Astrocyte (in vitro differentiated cells and primary cell): ENCODE measurements around the gene RPL10A. TPM values are rescaled to one million over a fixed set of nuclear protein-coding genes. Genes with fewer than 3 reads are reported as not detected.

Source experiments
- DNase-seq: peaks from one replicate; pipeline ENCODE4 v3.0.0-alpha.2; 2010; ENCODE audit warnings: low read depth
- FAIRE-seq: peaks from 2 replicates; lab custom pipeline; 2011; peaks lifted over from hg19 to GRCh38; lab: Jason Lieb, UNC
- H2AFZ ChIP-seq: 2 replicates; pipeline ENCODE4 v1.6.0; 2012; ENCODE audit warnings: low read depth, low read length, inconsistent platforms
- H3K27ac ChIP-seq: 2 replicates; pipeline ENCODE4 v1.5.1; 2011; ENCODE audit warnings: low read depth, low read length, inconsistent platforms
- H3K27me3 ChIP-seq: 2 replicates; pipeline ENCODE4 v1.6.0; 2011; ENCODE audit warnings: low read length, inconsistent platforms; ENCODE audit not compliant: insufficient read depth
- H3K36me3 ChIP-seq: 2 replicates; pipeline ENCODE4 v1.5.1; 2011; ENCODE audit warnings: low read length, inconsistent platforms; ENCODE audit not compliant: insufficient read depth
- H3K4me1 ChIP-seq: 2 replicates; pipeline ENCODE4 v1.5.1; 2011; ENCODE audit warnings: low read length, inconsistent platforms; ENCODE audit not compliant: insufficient read depth
- H3K4me2 ChIP-seq: 2 replicates; pipeline ENCODE4 v1.6.0; 2012; ENCODE audit warnings: low read length, inconsistent platforms
- H3K4me3 ChIP-seq: 2 replicates; pipeline ENCODE4 v1.5.1; 2011; ENCODE audit warnings: low read depth, mild to moderate bottlenecking, low read length, inconsistent platforms; ENCODE audit not compliant: insufficient read depth
- H3K79me2 ChIP-seq: 2 replicates; pipeline ENCODE4 v1.6.0; 2012; ENCODE audit warnings: mild to moderate bottlenecking, low read length, inconsistent platforms; ENCODE audit not compliant: insufficient read depth
- H3K9ac ChIP-seq: 2 replicates; pipeline ENCODE4 v1.6.0; 2012; ENCODE audit warnings: mild to moderate bottlenecking, low read length, inconsistent platforms
- H3K9me3 ChIP-seq: 2 replicates; pipeline ENCODE4 v1.5.1; 2012; ENCODE audit warnings: low read depth, mild to moderate bottlenecking, low read length, inconsistent platforms; ENCODE audit not compliant: insufficient read depth
- H4K20me1 ChIP-seq: 2 replicates; pipeline ENCODE4 v1.6.0; 2012; ENCODE audit warnings: low read length, inconsistent platforms; ENCODE audit not compliant: insufficient read depth
- H3K27ac Mint-ChIP-seq: one replicate; pipeline ENCODE4 v1.8.0; 2021; ENCODE audit warnings: mild to moderate bottlenecking, mixed read lengths; ENCODE audit not compliant: unreplicated experiment
- H3K27me3 Mint-ChIP-seq: one replicate; pipeline ENCODE4 v1.8.0; 2021; ENCODE audit warnings: low read depth, mixed read lengths; ENCODE audit not compliant: unreplicated experiment
- H3K36me3 Mint-ChIP-seq: one replicate; pipeline ENCODE4 v1.8.0; 2021; ENCODE audit warnings: low read depth, mixed read lengths; ENCODE audit not compliant: unreplicated experiment
- H3K4me1 Mint-ChIP-seq: one replicate; pipeline ENCODE4 v1.8.0; 2021; ENCODE audit warnings: low read depth, mixed read lengths; ENCODE audit not compliant: unreplicated experiment
- H3K4me3 Mint-ChIP-seq: one replicate; pipeline ENCODE4 v1.8.0; 2021; ENCODE audit warnings: mild to moderate bottlenecking, moderate library complexity, mixed read lengths; ENCODE audit not compliant: unreplicated experiment
- H3K9me3 Mint-ChIP-seq: one replicate; pipeline ENCODE4 v1.8.0; 2021; ENCODE audit warnings: mild to moderate bottlenecking, mixed read lengths; ENCODE audit not compliant: unreplicated experiment
- EZH2 ChIP-seq: IDR thresholded peaks from 2 replicates; pipeline ENCODE4 v1.6.1; 2012; ENCODE audit warnings: mild to moderate bottlenecking, low read length, inconsistent platforms; ENCODE audit not compliant: insufficient read depth
- total RNA-seq: library from RNA; stranded (reverse); gene quantifications from 2 replicates; pipeline ENCODE4 v1.2.1, GENCODE V29; 2021
- TF ChIP-seq, protein P1 (sequence below): IDR thresholded peaks from 2 replicates; pipeline ENCODE4 v1.5.1; 2011; ENCODE audit warnings: low read depth, mild to moderate bottlenecking, inconsistent platforms, low read length, moderate library complexity; ENCODE audit not compliant: insufficient read depth

RPL10A gene
- total RNA-seq, 1 donor from 2014 or later = 887 TPM

DNA sequence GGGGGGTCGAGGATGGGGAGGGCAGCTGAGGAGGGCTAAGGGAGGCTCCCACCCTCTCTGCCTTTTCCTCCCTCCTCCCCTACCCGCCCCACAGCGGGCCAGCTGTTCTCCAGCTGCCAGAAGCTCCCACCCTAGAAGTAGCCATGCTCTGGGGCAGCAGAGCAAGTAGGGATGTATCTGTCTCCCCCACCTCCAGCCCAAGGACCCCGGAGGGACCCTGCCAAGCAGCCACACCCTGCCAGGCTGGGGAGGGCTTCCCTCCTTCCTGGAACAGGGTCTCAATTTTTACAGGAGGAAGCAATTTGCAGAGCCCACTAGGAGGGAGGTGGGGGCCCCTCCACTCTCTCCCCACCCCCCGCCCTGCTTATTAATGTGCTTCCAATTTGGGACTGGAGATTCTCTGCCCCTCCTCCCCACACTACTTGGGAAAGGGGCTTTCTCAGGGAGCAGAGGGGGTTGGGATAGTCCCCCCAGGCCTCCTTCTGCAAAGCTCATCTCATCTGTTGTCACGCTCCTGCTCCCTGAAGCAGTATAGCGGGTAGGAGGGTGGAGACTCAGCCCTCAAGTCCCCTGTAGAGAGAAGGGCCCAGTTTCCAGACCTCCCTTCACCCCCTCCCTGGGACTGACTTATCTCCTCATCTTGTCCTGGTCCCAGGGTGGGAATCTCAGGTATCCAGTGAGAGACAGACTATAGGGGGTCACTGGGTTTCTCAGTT lies 24.2 kb downstream of the RPL10A start:
- H3K27ac ChIP-seq = no peak overlapping the region
- no peaks in the 10 kb centered on the region for H3K27me3 ChIP-seq
- H3K4me3 ChIP-seq = no peak overlapping the region
- Mint-ChIP-seq H3K4me1 (peaks cover 56% of the 10 kb centered on the region), H3K4me3 (peak overlapping the region; percentile 69), H3K27ac (peak overlapping the region; percentile 86), H3K9me3 (peaks cover 1% of the 10 kb centered on the region), H3K36me3 (peaks cover 3% of the 10 kb centered on the region), H3K27me3 (no peaks in the 10 kb centered on the region)
- TF ChIP-seq, protein P1, sequence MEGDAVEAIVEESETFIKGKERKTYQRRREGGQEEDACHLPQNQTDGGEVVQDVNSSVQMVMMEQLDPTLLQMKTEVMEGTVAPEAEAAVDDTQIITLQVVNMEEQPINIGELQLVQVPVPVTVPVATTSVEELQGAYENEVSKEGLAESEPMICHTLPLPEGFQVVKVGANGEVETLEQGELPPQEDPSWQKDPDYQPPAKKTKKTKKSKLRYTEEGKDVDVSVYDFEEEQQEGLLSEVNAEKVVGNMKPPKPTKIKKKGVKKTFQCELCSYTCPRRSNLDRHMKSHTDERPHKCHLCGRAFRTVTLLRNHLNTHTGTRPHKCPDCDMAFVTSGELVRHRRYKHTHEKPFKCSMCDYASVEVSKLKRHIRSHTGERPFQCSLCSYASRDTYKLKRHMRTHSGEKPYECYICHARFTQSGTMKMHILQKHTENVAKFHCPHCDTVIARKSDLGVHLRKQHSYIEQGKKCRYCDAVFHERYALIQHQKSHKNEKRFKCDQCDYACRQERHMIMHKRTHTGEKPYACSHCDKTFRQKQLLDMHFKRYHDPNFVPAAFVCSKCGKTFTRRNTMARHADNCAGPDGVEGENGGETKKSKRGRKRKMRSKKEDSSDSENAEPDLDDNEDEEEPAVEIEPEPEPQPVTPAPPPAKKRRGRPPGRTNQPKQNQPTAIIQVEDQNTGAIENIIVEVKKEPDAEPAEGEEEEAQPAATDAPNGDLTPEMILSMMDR = no peak
- TF ChIP-seq EZH2 = no peak
- DNase-seq (no peak), FAIRE-seq (no peak)
- H2AFZ ChIP-seq = no peak overlapping the region
- H3K79me2 ChIP-seq = peaks cover 88% of the 10 kb centered on the region
- H3K4me2 ChIP-seq = peak overlapping the region; percentile 88
- no peaks in the 10 kb centered on the region for H3K36me3 ChIP-seq
- H4K20me1 ChIP-seq = peaks cover 60% of the 10 kb centered on the region
- H3K4me1 ChIP-seq = peaks cover 74% of the 10 kb centered on the region
- H3K9me3 ChIP-seq = no peaks in the 10 kb centered on the region
- peak overlapping the region; percentile 18 for H3K9ac ChIP-seq

DNA sequence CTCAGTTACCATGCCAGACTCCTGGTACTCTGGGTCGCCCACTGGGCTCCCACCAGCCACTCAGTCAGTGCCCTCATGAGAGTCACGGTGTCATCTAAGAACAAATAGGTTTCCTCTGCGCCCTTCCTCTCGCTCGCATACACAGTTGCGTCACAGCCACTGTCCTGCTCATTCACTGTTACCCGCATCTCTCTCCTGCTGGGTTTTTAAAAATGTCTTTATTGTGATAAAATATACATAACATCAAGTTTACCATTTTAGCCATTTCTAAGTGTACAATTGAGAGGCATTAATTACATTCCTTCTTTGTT lies 24.7 kb downstream of the RPL10A start:
- no peaks in the 10 kb centered on the region for H3K9me3 ChIP-seq
- peaks cover 55% of the 10 kb centered on the region for H4K20me1 ChIP-seq
- Mint-ChIP-seq H3K36me3 (peaks cover 3% of the 10 kb centered on the region), H3K27ac (peak overlapping the region; percentile 86), H3K4me1 (peaks cover 50% of the 10 kb centered on the region), H3K4me3 (peak overlapping the region; percentile 69), H3K27me3 (no peaks in the 10 kb centered on the region), H3K9me3 (peaks cover 1% of the 10 kb centered on the region)
- H3K4me2 ChIP-seq = peak overlapping the region; percentile 88
- no peaks in the 10 kb centered on the region for H3K36me3 ChIP-seq
- H3K79me2 ChIP-seq = peaks cover 83% of the 10 kb centered on the region
- peaks cover 70% of the 10 kb centered on the region for H3K4me1 ChIP-seq
- DNase-seq = no peak
- H3K9ac ChIP-seq = no peak overlapping the region
- TF ChIP-seq EZH2 = no peak
- TF ChIP-seq, protein P1 = no peak
- no peaks in the 10 kb centered on the region for H3K27me3 ChIP-seq
- H3K27ac ChIP-seq = no peak overlapping the region
- H3K4me3 ChIP-seq = no peak overlapping the region
- H2AFZ ChIP-seq = no peak overlapping the region
- no peak for FAIRE-seq

DNA sequence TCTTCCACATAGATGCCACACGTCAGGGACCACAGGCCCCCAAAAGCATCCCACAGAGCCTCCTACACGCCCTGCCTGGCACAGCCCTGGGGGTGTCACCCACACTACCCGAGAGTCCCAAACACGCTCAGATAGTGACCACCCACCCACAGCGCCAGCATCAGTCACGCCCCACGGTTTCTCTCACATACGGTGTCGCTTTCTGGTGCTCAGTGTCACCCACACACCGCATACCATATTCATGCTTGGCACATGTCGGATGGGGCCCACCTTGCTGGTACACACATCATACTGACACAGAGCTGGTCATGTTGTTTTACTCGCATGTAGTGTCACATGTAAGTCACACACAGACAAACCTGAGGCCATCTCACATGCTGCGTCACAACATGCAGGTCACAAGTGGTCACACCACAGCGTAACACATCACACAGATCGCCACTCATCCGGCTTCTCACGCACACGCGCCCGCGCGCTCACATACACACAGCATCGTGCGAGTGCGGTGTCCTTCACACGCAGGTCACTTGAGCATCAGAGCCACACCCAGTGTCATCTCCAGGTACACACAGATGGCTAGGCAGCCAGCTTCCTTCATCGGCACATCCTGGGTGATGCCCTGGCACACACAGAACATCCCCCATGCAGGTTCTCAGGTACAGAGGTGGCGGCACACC lies 25.2 kb downstream of the RPL10A start:
- Histone ChIP-seq H3K4me2 (peak overlapping the region; percentile 91), H3K9me3 (no peaks in the 10 kb centered on the region), H3K4me1 (peaks cover 70% of the 10 kb centered on the region), H4K20me1 (peaks cover 54% of the 10 kb centered on the region), H3K9ac (peak overlapping the region; percentile 10), H3K79me2 (peaks cover 78% of the 10 kb centered on the region), H3K27ac (no peak overlapping the region), H3K36me3 (no peaks in the 10 kb centered on the region), H2AFZ (no peak overlapping the region), H3K27me3 (no peaks in the 10 kb centered on the region), H3K4me3 (peak overlapping the region; percentile 15)
- Mint-ChIP-seq H3K4me3 (peak overlapping the region; percentile 94), H3K27me3 (no peaks in the 10 kb centered on the region), H3K4me1 (peaks cover 46% of the 10 kb centered on the region), H3K27ac (peak overlapping the region; percentile 86), H3K36me3 (peaks cover 3% of the 10 kb centered on the region), H3K9me3 (peaks cover 1% of the 10 kb centered on the region)
- no peak for TF ChIP-seq EZH2
- TF ChIP-seq, protein P1 = no peak
- FAIRE-seq = no peak
- DNase-seq = no peak
